Natural killer cell (primary cell): ENCODE measurements around the gene ZNF19. TPM values are rescaled to one million over a fixed set of nuclear protein-coding genes. Genes with fewer than 3 reads are reported as not detected.

ENCODE experiments used
- ATAC-seq, 3 donors: fragments of 150-1000 bp in 2 of 3; fragments of 200-7000 bp in 1 of 3; cut with Tn5 transposase; 1 replicate in 1 of 3; 2 replicates in 2 of 3; pipeline ENCODE4 v1.10.0; 2021; ENCODE audit warnings: mild to moderate bottlenecking in 2 of 3, moderate library complexity in 2 of 3
- DNase-seq, 2 donors: peaks; one replicate each; pipeline versions ENCODE4 v3.0.0 to v3.0.0-alpha.2; 2013 to 2021; ENCODE audit warnings: mixed read lengths in 1 of 2
- H3K27ac ChIP-seq: one replicate; pipeline ENCODE4 v1.5.1; 2013; ENCODE audit warnings: mild to moderate bottlenecking, low read length
- H3K27me3 ChIP-seq: one replicate; pipeline ENCODE4 v1.6.1; 2013; ENCODE audit warnings: low read length; ENCODE audit not compliant: control insufficient read depth, insufficient read depth
- H3K36me3 ChIP-seq: one replicate; pipeline ENCODE4 v1.6.1; 2013; ENCODE audit warnings: low read length; ENCODE audit not compliant: control insufficient read depth, insufficient read depth
- H3K4me1 ChIP-seq: one replicate; pipeline ENCODE4 v1.6.1; 2013; ENCODE audit warnings: low read length; ENCODE audit not compliant: control insufficient read depth, insufficient read depth
- H3K4me3 ChIP-seq: one replicate; pipeline ENCODE4 v1.5.1; 2013; ENCODE audit warnings: low read length
- H3K9me3 ChIP-seq: one replicate; pipeline ENCODE4 v1.6.1; 2013; ENCODE audit warnings: low read length; ENCODE audit not compliant: control insufficient read depth, insufficient read depth
- H3K27ac Mint-ChIP-seq, 2 donors: one replicate each; pipeline ENCODE4 v1.8.0; 2022; ENCODE audit warnings: mild to moderate bottlenecking in 2 of 2, mixed read lengths in 2 of 2, moderate library complexity in 1 of 2
- H3K27me3 Mint-ChIP-seq, 2 donors: one replicate each; pipeline ENCODE4 v1.8.0; 2022; ENCODE audit warnings: low read depth in 2 of 2, mixed read lengths in 2 of 2
- H3K36me3 Mint-ChIP-seq: one replicate; pipeline ENCODE4 v1.8.0; 2022; ENCODE audit warnings: mixed read lengths
- H3K4me1 Mint-ChIP-seq, 2 donors: one replicate each; pipeline ENCODE4 v1.8.0; 2022; ENCODE audit warnings: mixed read lengths in 2 of 2
- H3K4me3 Mint-ChIP-seq: one replicate; pipeline ENCODE4 v1.8.0; 2022; ENCODE audit warnings: mild to moderate bottlenecking, moderate library complexity, mixed read lengths
- H3K9me3 Mint-ChIP-seq, 2 donors: one replicate each; pipeline ENCODE4 v1.8.0; 2022; ENCODE audit warnings: mixed read lengths in 2 of 2
- CTCF ChIP-seq: fragments of 200-600 bp; IDR thresholded peaks from one replicate; pipeline ENCODE4 v1.8.0; 2022; ENCODE audit warnings: antibody characterized with exemption
- WGBS: methylation state at CpG from one replicate; pipeline ENCODE4 v1.1.7; 2013; ENCODE audit warnings: missing lambda C conversion rate; ENCODE audit not compliant: insufficient coverage; 5-methylcytosine and 5-hydroxymethylcytosine counted together
- intact Hi-C: fragments of 100-400 bp; cut with micrococcal nuclease; formaldehyde crosslinking; loops from one replicate; pipeline ENCODE4 v1.14.2; 2022
- total RNA-seq, 4 donors: library from RNA; stranded (reverse); fragments of 120-200 nt in 1 of 4; gene quantifications; one replicate each; pipeline versions ENCODE4 v1.2.3 to v1.2.4, GENCODE V29; 2013 to 2022

The ZNF19 gene
- total RNA-seq, 3 donors from 2014 or later (not counting 1 experiment from before 2014, with no cell fraction given): 3.4 to 6.1 (median 3.6) TPM

GRCh38 chr16:71449020-71449419 lies 40.1 kb downstream of the ZNF19 start:
- Histone ChIP-seq H3K4me1 (no peaks in the 10 kb centered on the region), H3K36me3 (peaks cover 50% of the 10 kb centered on the region), H3K4me3 (no peak overlapping the region), H3K27ac (no peak overlapping the region), H3K9me3 (peaks cover 49% of the 10 kb centered on the region), H3K27me3 (no peaks in the 10 kb centered on the region)
- WGBS: 95% methylated on average over 3 of the region's 3 CpGs
- intact Hi-C loops: no loop called here
- H3K4me3 Mint-ChIP-seq: no peak overlapping the region
- H3K27me3 Mint-ChIP-seq: no peaks in the 10 kb centered on the region
- no peak overlapping the region for H3K27ac Mint-ChIP-seq
- DNase-seq (no peak), ATAC-seq (no peak)
- H3K4me1 Mint-ChIP-seq: peaks cover 0 to 1% of the 10 kb centered on the region in 2 donors
- no peak for TF ChIP-seq CTCF
- H3K9me3 Mint-ChIP-seq: peaks cover 11 to 23% of the 10 kb centered on the region in 2 donors
- H3K36me3 Mint-ChIP-seq: peaks cover 57% of the 10 kb centered on the region

- no peaks in the 10 kb centered on the region for H3K27me3 ChIP-seq
- Mint-ChIP-seq H3K4me3 (no peak overlapping the region), H3K27ac (no peak overlapping the region), H3K4me1 (peaks cover 0 to 5% of the 10 kb centered on the region in 2 donors), H3K9me3 (peaks cover 14 to 27% of the 10 kb centered on the region in 2 donors), H3K36me3 (peaks cover 57% of the 10 kb centered on the region), H3K27me3 (no peaks in the 10 kb centered on the region)
- H3K4me1 ChIP-seq: no peaks in the 10 kb centered on the region
- no peak for TF ChIP-seq CTCF
- ATAC-seq: no peak
- WGBS: 99% methylated on average over 6 of the region's 7 CpGs
- H3K4me3 ChIP-seq: no peak overlapping the region
- no peak for DNase-seq
- peaks cover 44% of the 10 kb centered on the region for H3K36me3 ChIP-seq
- peaks cover 55% of the 10 kb centered on the region for H3K9me3 ChIP-seq
- intact Hi-C loops: no loop called here
- H3K27ac ChIP-seq: no peak overlapping the region
Measured at GRCh38 chr16:71448274-71448866, 40.8 kb downstream of the ZNF19 start.

GRCh38 chr16:71443714-71444113 lies 45.4 kb downstream of the ZNF19 start:
- intact Hi-C loops: no loop called here
- Histone ChIP-seq H3K27ac (no peak overlapping the region), H3K36me3 (peaks cover 4% of the 10 kb centered on the region), H3K9me3 (peaks cover 43% of the 10 kb centered on the region), H3K4me3 (no peak overlapping the region), H3K4me1 (no peaks in the 10 kb centered on the region), H3K27me3 (no peaks in the 10 kb centered on the region)
- peaks cover 0 to 3% of the 10 kb centered on the region in 2 donors for H3K27me3 Mint-ChIP-seq
- 93% methylated on average over 6 of the region's 6 CpGs for WGBS
- no peak for TF ChIP-seq CTCF
- H3K9me3 Mint-ChIP-seq: peaks cover 5 to 6% of the 10 kb centered on the region in 2 donors
- peaks cover 12% of the 10 kb centered on the region for H3K36me3 Mint-ChIP-seq
- no peak overlapping the region for H3K4me3 Mint-ChIP-seq
- no peak overlapping the region for H3K27ac Mint-ChIP-seq
- peaks cover 0 to 5% of the 10 kb centered on the region in 2 donors for H3K4me1 Mint-ChIP-seq
- peak in 1 of 3 donors; percentile 16 for ATAC-seq
- no peak for DNase-seq

GRCh38 chr16:71442051-71442440 lies 47.1 kb downstream of the ZNF19 start, which contains the start of gene TLE7:
TSS of gene TLE7 (minus strand) at chr16:71442054. CDS start at chr16:71433324, 8,730 bp downstream.
- ATAC-seq (no peak), DNase-seq (no peak)
- Histone ChIP-seq H3K36me3 (no peaks in the 10 kb centered on the region), H3K9me3 (peaks cover 32% of the 10 kb centered on the region), H3K27me3 (no peaks in the 10 kb centered on the region), H3K4me1 (no peaks in the 10 kb centered on the region), H3K27ac (no peak within 1 kb of the TSS), H3K4me3 (no peak within 1 kb of the TSS)
- Mint-ChIP-seq H3K4me3 (no peak within 1 kb of the TSS), H3K4me1 (peaks cover 0 to 5% of the 10 kb centered on the region in 2 donors), H3K36me3 (no peaks in the 10 kb centered on the region), H3K9me3 (peaks cover 5% of the 10 kb centered on the region in 2 donors), H3K27ac (no peak within 1 kb of the TSS), H3K27me3 (peaks cover 7 to 11% of the 10 kb centered on the region in 2 donors)
- WGBS: 87% methylated on average over 13 of the region's 13 CpGs
- intact Hi-C loops: no loop called here
- no peak for TF ChIP-seq CTCF
